Activated T-helper 1 cell treated with anti-CD3 and anti-CD28 coated beads, Interleukin-2, amount 50 U/mL, for 16 hours (primary cell): ENCODE data around the gene REC114.

Experiments used
- DNase-seq, 2 donors: peaks; one replicate each; pipeline ENCODE4 v3.0.0-alpha.2; 2020; ENCODE audit warnings: low read depth in 1 of 2, low spot score in 1 of 2

The REC114 gene

GRCh38 chr15:73602446-73602843 is 159.5 kb downstream of the REC114 start:
- no peak for DNase-seq

- no peak for DNase-seq
Measured at GRCh38 chr15:73602992-73603391, 160.0 kb downstream of the REC114 start.

GRCh38 chr15:73604477-73604876 is 161.5 kb downstream of the REC114 start:
- DNase-seq, result no peak

- DNase-seq, result no peak
Measured at GRCh38 chr15:73605759-73606436, 162.9 kb downstream of the REC114 start.

GRCh38 chr15:73607405-73607804 is 164.4 kb downstream of the REC114 start:
- DNase-seq, result no peak

- DNase-seq, result no peak
Measured at GRCh38 chr15:73607843-73608242, 164.9 kb downstream of the REC114 start.

- no peak for DNase-seq
Measured at GRCh38 chr15:73608475-73608874, 165.5 kb downstream of the REC114 start.

- DNase-seq, result no peak
Measured at GRCh38 chr15:73608941-73609340, 166.0 kb downstream of the REC114 start.
